Measurements from ENCODE around the gene NKX1-2.

Gene NKX1-2

GRCh38 chr10:124414076-124414475 lies 35.8 kb downstream of the NKX1-2 start:
- DNase-seq, result no peak

- no peak for DNase-seq
Observed at GRCh38 chr10:124409696-124410095, 40.1 kb downstream of the NKX1-2 start.

GRCh38 chr10:124408357-124408756 lies 41.5 kb downstream of the NKX1-2 start:
- no peak for DNase-seq

- DNase-seq, result no peak
Observed at GRCh38 chr10:124407456-124407855, 42.4 kb downstream of the NKX1-2 start.

- DNase-seq, result peak; percentile 17
Observed at GRCh38 chr10:124403548-124403947, 46.3 kb downstream of the NKX1-2 start.

- DNase-seq, result no peak
Observed at GRCh38 chr10:124402273-124402672, 47.6 kb downstream of the NKX1-2 start.

- DNase-seq, result no peak
Observed at GRCh38 chr10:124401633-124402032, 48.2 kb downstream of the NKX1-2 start.

Measured in NCI-H2107 (cell line).